SK-N-SH (cell line): ENCODE data around the gene PRRX1. TPM values are rescaled to one million over a fixed set of nuclear protein-coding genes. Genes with fewer than 3 reads are reported as not detected.

Experiments
- CTCF ChIA-PET: fragments of 300-600, 350-600 bp; formaldehyde crosslinking; extraction: SDS; loops from one replicate; lab custom pipeline; 2021; lab: Yijun Ruan, JAX
- POLR2A ChIA-PET: fragments of 350-600 bp; sonication (Branson Sonifier 250); formaldehyde crosslinking; extraction: SDS; loops from one replicate; lab custom pipeline; 2020; ENCODE audit warnings: antibody characterized with exemption, inconsistent platforms; lab: Yijun Ruan, JAX
- DNase-seq: peaks from one replicate; pipeline ENCODE4 v3.0.0; 2012
- H2AFZ ChIP-seq: fragments of 200-600 bp; sonication (generic); 2 replicates; pipeline ENCODE4 v1.8.1; 2016; ENCODE audit warnings: antibody characterized with exemption, mild to moderate bottlenecking, low read depth
- H3F3A ChIP-seq: fragments of 200-600 bp; sonication (generic); replicated peaks from 2 replicates; pipeline ENCODE3; 2016; ENCODE audit warnings: antibody characterized with exemption, mild to moderate bottlenecking; ENCODE audit not compliant: insufficient read depth
- H3K27ac ChIP-seq, 2 experiments: fragments of 200-500 bp in 1 of 2; fragments of 200-600 bp in 1 of 2; sonication (Bioruptor generic) in 1 of 2; sonication (generic), shearing (Covaris generic) in 1 of 2; 2 replicates each; pipeline versions ENCODE4 v1.5.1 to v1.6.1; 2014 to 2016; ENCODE audit warnings: low read depth in 2 of 2, inconsistent platforms in 1 of 2, low read length in 1 of 2, mild to moderate bottlenecking in 1 of 2, mixed read lengths in 1 of 2
- H3K27me3 ChIP-seq: fragments of 200-600 bp; sonication (generic), shearing (Covaris generic); 2 replicates; pipeline ENCODE4 v1.6.1; 2016; ENCODE audit warnings: mixed run types; ENCODE audit not compliant: insufficient read depth
- H3K36me3 ChIP-seq, 2 experiments: fragments of 200-500 bp in 1 of 2; fragments of 200-600 bp in 1 of 2; sonication (Bioruptor generic) in 1 of 2; sonication (generic) in 1 of 2; replicated peaks in 1 of 2; 2 replicates each; pipeline versions ENCODE3 to v1.5.1; 2014 to 2016; ENCODE audit warnings: low read length in 1 of 2, mild to moderate bottlenecking in 1 of 2; ENCODE audit not compliant: insufficient read depth in 2 of 2, control insufficient read depth in 1 of 2
- H3K4me1 ChIP-seq, 2 experiments: fragments of 200-500 bp in 1 of 2; fragments of 200-600 bp in 1 of 2; sonication (Bioruptor generic) in 1 of 2; sonication (generic), shearing (Covaris generic) in 1 of 2; 2 replicates each; pipeline versions ENCODE4 v1.5.1 to v1.6.1; 2014 to 2016; ENCODE audit warnings: low read depth in 1 of 2, low read length in 1 of 2, mixed run types in 1 of 2; ENCODE audit not compliant: insufficient read depth in 2 of 2, control insufficient read depth in 1 of 2
- H3K4me2 ChIP-seq: fragments of 200-600 bp; sonication (generic), shearing (Covaris generic); 2 replicates; pipeline ENCODE4 v1.6.1; 2017; ENCODE audit warnings: mixed run types
- H3K4me3 ChIP-seq, 2 experiments: fragments of 200-500 bp in 1 of 2; fragments of 200-600 bp in 1 of 2; sonication (Bioruptor generic) in 1 of 2; sonication (generic), shearing (Covaris generic) in 1 of 2; 2 replicates each; pipeline versions ENCODE4 v1.5.1 to v1.8.1; 2014 to 2016; ENCODE audit warnings: low read depth in 2 of 2, inconsistent platforms in 1 of 2, low read length in 1 of 2, mild to moderate bottlenecking in 1 of 2, mixed read lengths in 1 of 2, moderate library complexity in 1 of 2
- H3K79me2 ChIP-seq: fragments of 200-600 bp; sonication (generic); 2 replicates; pipeline ENCODE4 v1.8.1; 2017; ENCODE audit warnings: mild to moderate bottlenecking; ENCODE audit not compliant: insufficient read depth
- H3K9ac ChIP-seq: fragments of 200-600 bp; sonication (generic); 2 replicates; pipeline ENCODE4 v1.6.1; 2017; ENCODE audit warnings: mixed run types
- H3K9me2 ChIP-seq: fragments of 200-600 bp; sonication (generic); 2 replicates; pipeline ENCODE4 v1.6.1; 2017; ENCODE audit warnings: mixed run types
- H3K9me3 ChIP-seq: fragments of 200-600 bp; sonication (generic); 2 replicates; pipeline ENCODE4 v1.6.1; 2017; ENCODE audit warnings: mixed run types, mild to moderate bottlenecking, moderate library complexity
- H4K20me1 ChIP-seq: fragments of 200-600 bp; sonication (generic); 2 replicates; pipeline ENCODE4 v1.6.1; 2017; ENCODE audit warnings: mild to moderate bottlenecking, mixed run types; ENCODE audit not compliant: insufficient read depth
- CHD2 ChIP-seq: fragments of 150-350 bp; IDR thresholded peaks from 2 replicates; pipeline ENCODE4 v1.6.1; 2018; ENCODE audit warnings: low read length; ENCODE audit not compliant: partially characterized antibody
- CTCF ChIP-seq: fragments of 200-600 bp; sonication (generic); IDR thresholded peaks from 2 replicates; pipeline ENCODE4 v1.6.1; 2017; ENCODE audit warnings: antibody characterized with exemption, mild to moderate bottlenecking, moderate library complexity
- ELF1 ChIP-seq: IDR thresholded peaks from 2 replicates; pipeline ENCODE4 v1.4.0; 2012
- EZH2phosphoT487 ChIP-seq: fragments of 200-600 bp; sonication (generic); IDR thresholded peaks from 2 replicates; pipeline ENCODE4 v1.6.1; 2017; ENCODE audit warnings: low read depth, mixed run types, mild to moderate bottlenecking, antibody characterized with exemption, moderate library complexity, borderline replicate concordance
- FOXJ3 ChIP-seq: sonication (generic); formaldehyde crosslinking; IDR thresholded peaks from 2 replicates; pipeline ENCODE4 v1.5.1; 2020; ENCODE audit warnings: mild to moderate bottlenecking, missing genetic modification reagents
- FOXM1 ChIP-seq: IDR thresholded peaks from 2 replicates; pipeline ENCODE4 v1.4.0; 2012; ENCODE audit warnings: low read depth, mild to moderate bottlenecking
- GATA2 ChIP-seq: sonication (generic); formaldehyde crosslinking; IDR thresholded peaks from 2 replicates; pipeline ENCODE4 v1.5.0; 2020; ENCODE audit warnings: mild to moderate bottlenecking, missing genetic modification reagents
- JUND ChIP-seq: IDR thresholded peaks from 2 replicates; pipeline ENCODE4 v1.4.0; 2012
- MEF2A ChIP-seq: IDR thresholded peaks from 2 replicates; pipeline ENCODE4 v1.4.0; 2012; ENCODE audit warnings: low read depth, borderline replicate concordance
- MXI1 ChIP-seq: IDR thresholded peaks from 2 replicates; pipeline ENCODE4 v1.6.1; 2012; ENCODE audit warnings: mild to moderate bottlenecking, low read depth, low read length, improper control_type of control experiment
- NFIC ChIP-seq: IDR thresholded peaks from 2 replicates; pipeline ENCODE4 v1.4.0; 2012; ENCODE audit warnings: borderline replicate concordance
- NRF1 ChIP-seq: IDR thresholded peaks from 2 replicates; pipeline ENCODE4 v1.6.1; 2012; ENCODE audit warnings: low read depth, mild to moderate bottlenecking, low read length
- PBX3 ChIP-seq: IDR thresholded peaks from 2 replicates; pipeline ENCODE4; 2012
- POLR2AphosphoS5 ChIP-seq: IDR thresholded peaks from 2 replicates; pipeline ENCODE4 v1.6.1; 2012; ENCODE audit warnings: low read depth, low read length
- RCOR1 ChIP-seq: fragments of 150-350 bp; IDR thresholded peaks from 2 replicates; pipeline ENCODE4 v1.6.1; 2017; ENCODE audit warnings: antibody characterized with exemption, low read length
- REST ChIP-seq: IDR thresholded peaks from 2 replicates; pipeline ENCODE4 v1.6.1; 2012; ENCODE audit warnings: mild to moderate bottlenecking, low read depth, low read length, moderate library complexity
- RXRA ChIP-seq: IDR thresholded peaks from 2 replicates; pipeline ENCODE4 v1.4.0; 2012; ENCODE audit warnings: low read depth, mild to moderate bottlenecking, borderline replicate concordance
- SIN3A ChIP-seq: IDR thresholded peaks from 2 replicates; pipeline ENCODE4 v1.6.1; 2012; ENCODE audit warnings: low read depth, mild to moderate bottlenecking, low read length, moderate library complexity, borderline replicate concordance
- SMC3 ChIP-seq: IDR thresholded peaks from 2 replicates; pipeline ENCODE4 v1.6.1; 2012; ENCODE audit warnings: low read depth, low read length, improper control_type of control experiment
- TAF1 ChIP-seq: IDR thresholded peaks from 2 replicates; pipeline ENCODE4 v1.6.1; 2012; ENCODE audit warnings: low read depth, mild to moderate bottlenecking, low read length, moderate library complexity, borderline replicate concordance
- TCF12 ChIP-seq: IDR thresholded peaks from 2 replicates; pipeline ENCODE4 v1.4.0; 2012
- TEAD4 ChIP-seq: IDR thresholded peaks from 2 replicates; pipeline ENCODE4 v1.4.0; 2012; ENCODE audit warnings: mild to moderate bottlenecking, borderline replicate concordance; ENCODE audit not compliant: insufficient read depth
- USF1 ChIP-seq: IDR thresholded peaks from 2 replicates; pipeline ENCODE4 v1.4.0; 2012; ENCODE audit warnings: low read depth, borderline replicate concordance
- ZBTB33 ChIP-seq: IDR thresholded peaks from 2 replicates; pipeline ENCODE4 v1.4.0; 2012; ENCODE audit warnings: low read depth, borderline replicate concordance
- WGBS: methylation state at CpG from one replicate; pipeline ENCODE4 v1.1.6; 2017; ENCODE audit warnings: low lambda C conversion rate; 5-methylcytosine and 5-hydroxymethylcytosine counted together
- polyA plus RNA-seq, 3 experiments: library from polyadenylated mRNA; depleted of rRNA; stranded (reverse); fragments of >200 nt; gene quantifications; 2 replicates each; pipeline ENCODE4 v1.2.3, GENCODE V29; 2012

Gene PRRX1
- polyA plus RNA-seq (2012; rRNA removed), result 356 and 431 TPM in 2 replicates
- 352 and 421 TPM in 2 replicates for polyA plus RNA-seq (2012; cell fraction: cytosol; rRNA removed)
- polyA plus RNA-seq (2012; cell fraction: nucleus; rRNA removed), result 197 and 345 TPM in 2 replicates

GRCh38 chr1:170664093-170664827 lies at the start of gene PRRX1:
Gene PRRX1, plus strand, starts transcription at chr1:170664131. Its CDS starts 88 bp downstream, at chr1:170664219.
- CTCF ChIA-PET, result no interaction called here
- peak; percentile 53 for DNase-seq
- Histone ChIP-seq H4K20me1 (no peaks in the 10 kb centered on the region), H3K9me2 (no peaks in the 10 kb centered on the region), H3K79me2 (peaks cover 76% of the 10 kb centered on the region), H3K9ac (peak within 1 kb of the TSS; percentile 99), H3K27ac (peak within 1 kb of the TSS; percentile 97 to 99), H2AFZ (no peak within 1 kb of the TSS; the same call in 1 of the 2 replicates), H3K27me3 (no peaks in the 10 kb centered on the region), H3K4me3 (peak within 1 kb of the TSS; percentile 87 to 96), H3K9me3 (no peaks in the 10 kb centered on the region), H3F3A (peaks cover 54% of the 10 kb centered on the region), H3K4me2 (peak within 1 kb of the TSS; percentile 92), H3K36me3 (peaks cover 5 to 36% of the 10 kb centered on the region in 2 experiments), H3K4me1 (peaks cover 0 to 4% of the 10 kb centered on the region in 2 experiments; a peak in 1 of 4 replicates)
- POLR2A ChIA-PET, result no interaction called here
- WGBS, result 1% methylated on average over 46 of the region's 56 CpGs
- no peak for TF ChIP-seq TCF12
- TF ChIP-seq REST, result no peak
- TF ChIP-seq SIN3A, result no peak; the same call in 1 of the 2 replicates
- no peak for TF ChIP-seq NFIC
- TF ChIP-seq FOXM1, result no peak
- no peak for TF ChIP-seq MEF2A
- TF ChIP-seq RCOR1, result no peak
- TF ChIP-seq NRF1, result 0 out of 2 replicates have a peak, but pooled peaks have one; percentile 18
- no peak for TF ChIP-seq ZBTB33
- TF ChIP-seq SMC3, result no peak
- TF ChIP-seq CTCF, result no peak
- TF ChIP-seq FOXJ3 (CRISPR knock-in tag), result no peak
- TF ChIP-seq TEAD4, result no peak
- no peak for TF ChIP-seq EZH2phosphoT487
- no peak for TF ChIP-seq JUND
- peak; percentile 12 for TF ChIP-seq POLR2AphosphoS5
- no peak for TF ChIP-seq CHD2
- no peak for TF ChIP-seq MXI1
- TF ChIP-seq ELF1, result no peak
- peak; percentile 23; the same call in 1 of the 2 replicates for TF ChIP-seq TAF1
- no peak for TF ChIP-seq GATA2 (CRISPR knock-in tag)
- TF ChIP-seq PBX3, result 0 out of 2 replicates have a peak, but pooled peaks have one; percentile 6
- 0 out of 2 replicates have a peak, but pooled peaks have one; percentile 19 for TF ChIP-seq RXRA
- TF ChIP-seq USF1, result no peak
